Central memory CD4-positive, alpha-beta T cell (primary cell): Measurements from ENCODE around the gene SPG21.
A peak's percentile ranks its signal among the peaks of the same experiment; 100 is the strongest.
"Not testable (repeated sequence)": the region's sequence is repeated elsewhere in the genome, so short reads cannot be mapped to it uniquely, and the experiment has no call there.

ENCODE experiments used
- DNase-seq: peaks from one replicate; pipeline ENCODE4 v3.0.0; 2022
- total RNA-seq, 3 experiments: gene quantifications; one replicate each; lab custom pipeline; 2026; lab: John Stamatoyannopoulos, UW

The SPG21 gene, protein sequence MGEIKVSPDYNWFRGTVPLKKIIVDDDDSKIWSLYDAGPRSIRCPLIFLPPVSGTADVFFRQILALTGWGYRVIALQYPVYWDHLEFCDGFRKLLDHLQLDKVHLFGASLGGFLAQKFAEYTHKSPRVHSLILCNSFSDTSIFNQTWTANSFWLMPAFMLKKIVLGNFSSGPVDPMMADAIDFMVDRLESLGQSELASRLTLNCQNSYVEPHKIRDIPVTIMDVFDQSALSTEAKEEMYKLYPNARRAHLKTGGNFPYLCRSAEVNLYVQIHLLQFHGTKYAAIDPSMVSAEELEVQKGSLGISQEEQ
- 38.0 to 72.9 (median 62.0) reads per million in 3 experiments for total RNA-seq

DNA sequence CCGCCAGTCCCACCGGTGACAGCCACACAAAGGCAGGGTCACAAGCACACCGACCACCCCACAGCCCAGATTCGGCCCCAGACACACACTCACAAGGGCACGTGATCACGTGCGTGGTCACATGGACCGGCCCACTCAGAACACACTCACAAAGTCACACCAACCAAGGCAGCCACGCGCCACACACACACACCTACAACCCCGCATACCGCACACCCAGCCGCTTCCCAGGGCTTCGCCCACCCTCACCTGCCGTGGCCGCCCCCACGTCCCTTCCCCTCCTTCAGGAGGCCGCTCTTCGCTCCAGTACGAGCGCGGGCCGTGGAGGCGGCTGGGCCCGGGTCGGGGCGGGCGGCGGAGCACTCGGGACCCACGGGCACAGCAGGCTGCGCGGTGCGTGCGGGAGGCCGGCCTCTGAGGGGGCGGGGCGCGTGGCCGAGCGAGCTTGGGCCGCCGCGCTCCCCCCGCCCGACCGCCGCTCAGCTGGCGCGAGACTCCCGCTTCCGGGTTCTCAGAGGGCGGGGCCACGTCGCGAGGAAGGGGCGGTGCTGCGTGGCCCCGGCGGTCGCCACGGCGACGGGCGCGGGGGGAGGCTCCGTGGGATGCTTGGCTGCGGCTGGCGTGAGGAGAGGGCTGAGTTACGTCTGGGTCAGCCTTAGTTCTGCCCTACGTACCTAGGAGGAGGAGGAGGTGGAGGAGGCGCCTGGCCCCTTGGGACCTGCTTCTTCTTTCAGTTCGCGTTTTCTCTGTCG lies at the start of gene SPG21:
Gene SPG21, minus strand, starts transcription at position 499 of the 752 bp plus-strand sequence. CDS start 6,345 bp downstream, outside the sequence.
- peak; percentile 86 for DNase-seq

DNA sequence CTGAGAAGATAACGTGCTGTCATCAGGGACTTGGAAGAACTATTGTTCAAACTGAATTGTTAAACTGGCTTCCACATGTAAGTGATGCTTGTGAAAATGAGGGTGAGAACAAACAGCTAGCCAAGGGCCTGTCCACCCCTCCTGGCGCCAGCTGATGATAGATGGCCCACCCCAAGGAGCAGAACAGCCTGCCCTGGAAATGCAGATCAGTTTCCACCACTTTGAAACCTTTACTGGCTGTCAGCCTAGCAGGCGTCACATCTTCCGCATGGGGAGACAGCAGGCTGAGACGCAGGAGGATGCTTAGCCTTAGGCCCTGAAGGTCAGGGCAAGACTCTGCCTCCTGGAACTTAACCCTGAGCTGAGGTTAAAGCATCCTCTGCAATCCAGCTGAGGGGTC lies 49.1 kb upstream of the SPG21 start:
- DNase-seq = no peak

DNA sequence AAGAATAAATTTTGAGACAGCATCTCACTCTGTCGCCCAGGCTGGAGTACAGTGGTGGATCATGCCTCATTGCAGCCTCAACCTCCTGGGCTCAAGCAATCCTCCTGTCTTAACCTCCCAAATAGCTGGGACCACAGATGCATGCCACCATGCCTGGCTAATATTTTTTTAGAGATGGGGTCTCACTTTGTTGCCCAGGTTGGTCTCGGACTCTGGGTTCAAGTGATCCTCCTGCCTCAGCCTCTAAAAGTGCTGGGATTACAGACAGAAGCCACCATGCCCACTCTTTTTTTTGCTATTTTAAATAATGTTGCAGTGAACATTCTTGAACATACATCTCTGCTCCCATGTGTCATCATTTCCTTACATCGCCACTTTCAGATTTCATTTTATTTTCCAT lies 48.7 kb upstream of the SPG21 start:
- DNase-seq = no peak

DNA sequence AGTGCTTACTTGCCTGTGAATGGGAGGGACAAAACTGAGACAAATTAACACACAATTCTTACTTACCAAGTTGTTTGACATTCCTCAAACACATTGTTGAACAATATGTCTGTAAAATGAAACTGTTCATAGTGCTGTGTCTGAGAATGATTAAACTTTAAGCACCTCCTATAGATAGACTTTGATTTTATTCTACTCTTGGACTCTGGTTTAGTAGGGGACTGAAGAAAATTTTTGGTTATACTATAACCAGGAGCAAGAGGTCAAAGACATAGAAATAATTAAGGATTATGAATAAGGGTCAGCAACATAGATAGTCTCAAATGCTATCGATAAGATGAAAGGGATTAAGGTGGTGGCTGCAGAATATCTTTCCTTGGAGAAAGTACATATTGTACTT lies 47.6 kb upstream of the SPG21 start:
- no peak for DNase-seq

DNA sequence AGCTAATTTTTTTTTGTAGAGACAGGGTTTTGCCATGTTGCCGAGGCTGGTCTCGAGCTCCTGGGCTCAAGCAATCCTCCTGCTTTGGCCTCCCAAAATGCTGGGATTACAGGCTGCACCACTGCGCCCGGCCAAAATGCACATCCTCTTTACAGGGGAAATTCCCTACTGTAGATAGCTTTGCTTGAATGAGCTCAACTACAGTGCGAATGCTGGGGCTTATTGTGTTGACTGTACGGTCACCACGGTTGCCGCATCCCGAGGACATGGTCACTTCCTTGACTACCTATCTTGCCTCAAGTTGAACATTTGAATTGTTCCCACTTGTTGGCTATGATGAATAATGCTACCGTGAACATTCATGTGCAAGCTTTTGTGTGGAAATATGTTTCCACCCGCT lies 45.0 kb upstream of the SPG21 start:
- DNase-seq = no peak

DNA sequence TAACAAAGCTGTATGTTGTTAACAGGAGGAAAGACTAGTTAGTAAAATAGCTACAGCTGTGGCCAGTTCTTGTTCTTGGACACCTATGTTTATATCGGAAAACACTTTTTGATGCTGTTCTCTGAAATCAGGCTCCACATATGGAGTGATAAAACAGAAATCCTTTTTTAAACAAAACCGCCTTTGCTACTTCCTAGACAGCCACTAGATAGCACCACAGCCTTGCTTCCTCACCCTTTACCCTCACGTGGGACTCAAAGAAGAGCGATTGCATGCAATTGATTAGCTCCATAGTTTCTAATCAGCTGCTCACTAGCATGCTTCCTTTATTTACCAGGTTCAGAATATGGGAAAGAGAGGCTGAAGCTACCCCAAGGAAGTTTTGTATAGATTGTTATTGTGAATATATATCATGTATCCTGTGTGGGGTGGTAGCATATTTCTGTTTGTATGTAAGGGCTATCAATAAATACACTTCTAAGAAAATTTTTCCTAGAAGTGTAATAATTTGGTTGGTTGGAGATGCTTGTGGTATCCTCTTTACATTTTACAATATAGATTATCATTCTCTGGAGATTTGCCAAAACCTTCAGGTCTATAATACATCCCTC lies 44.0 kb upstream of the SPG21 start:
- peak; percentile 34 for DNase-seq

DNA sequence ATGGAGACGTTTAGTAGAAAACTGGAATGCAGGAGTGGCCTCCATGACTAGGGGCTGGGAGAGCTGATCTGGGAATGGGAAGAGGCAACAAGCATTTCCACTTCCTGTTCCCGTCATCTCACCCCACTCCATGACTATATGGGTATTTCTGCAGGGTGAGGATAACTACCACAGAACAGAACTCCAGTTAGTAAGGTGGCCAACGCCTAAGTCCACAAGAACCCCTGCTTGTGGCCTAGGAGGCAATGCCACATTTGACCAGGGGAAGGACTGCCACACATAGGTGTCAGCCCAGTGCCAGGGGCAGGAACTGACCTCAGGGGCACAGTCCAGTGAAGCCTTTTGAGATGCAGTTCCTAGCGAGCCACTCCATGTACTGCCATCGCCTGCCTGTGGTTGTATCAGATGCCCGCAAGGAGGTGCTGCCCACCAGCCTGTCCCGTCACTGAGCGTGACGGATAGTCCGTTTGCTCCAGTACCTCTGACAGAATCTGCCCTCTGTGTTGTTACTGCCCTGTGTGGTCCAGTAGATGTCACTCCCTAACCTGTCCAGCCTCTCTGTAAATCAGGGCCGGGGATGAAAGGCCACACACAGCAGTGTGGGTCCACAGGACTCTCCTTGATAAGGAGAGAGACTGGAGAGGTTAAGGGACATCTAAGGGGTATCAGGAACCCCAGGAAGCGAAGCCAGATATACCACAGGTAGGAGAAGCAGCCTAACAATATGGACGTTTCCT lies 43.3 kb upstream of the SPG21 start:
- DNase-seq = peak; percentile 6

DNA sequence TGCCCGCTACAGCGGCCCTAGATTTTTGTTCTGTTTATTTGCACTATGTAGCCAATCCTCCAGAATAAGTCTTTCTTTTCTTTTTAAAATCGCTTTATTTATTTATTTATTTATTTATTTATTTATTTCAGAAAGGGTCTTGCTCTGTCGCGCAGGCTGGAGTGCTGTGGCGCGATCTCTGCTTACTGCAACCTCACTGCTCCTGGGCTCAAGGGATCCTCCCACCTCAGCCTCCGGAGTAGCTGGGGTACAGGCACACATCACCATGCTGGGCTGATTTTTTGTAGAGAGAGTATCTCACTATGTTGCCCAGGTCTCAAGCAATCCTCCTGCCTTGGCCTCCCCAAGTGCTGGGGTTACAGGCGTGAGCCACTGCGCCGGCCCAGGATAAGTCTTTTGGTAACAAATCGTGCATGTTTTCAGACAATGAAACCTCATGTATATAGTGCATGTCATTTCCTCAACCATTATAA lies 40.1 kb upstream of the SPG21 start:
- DNase-seq = no peak

DNA sequence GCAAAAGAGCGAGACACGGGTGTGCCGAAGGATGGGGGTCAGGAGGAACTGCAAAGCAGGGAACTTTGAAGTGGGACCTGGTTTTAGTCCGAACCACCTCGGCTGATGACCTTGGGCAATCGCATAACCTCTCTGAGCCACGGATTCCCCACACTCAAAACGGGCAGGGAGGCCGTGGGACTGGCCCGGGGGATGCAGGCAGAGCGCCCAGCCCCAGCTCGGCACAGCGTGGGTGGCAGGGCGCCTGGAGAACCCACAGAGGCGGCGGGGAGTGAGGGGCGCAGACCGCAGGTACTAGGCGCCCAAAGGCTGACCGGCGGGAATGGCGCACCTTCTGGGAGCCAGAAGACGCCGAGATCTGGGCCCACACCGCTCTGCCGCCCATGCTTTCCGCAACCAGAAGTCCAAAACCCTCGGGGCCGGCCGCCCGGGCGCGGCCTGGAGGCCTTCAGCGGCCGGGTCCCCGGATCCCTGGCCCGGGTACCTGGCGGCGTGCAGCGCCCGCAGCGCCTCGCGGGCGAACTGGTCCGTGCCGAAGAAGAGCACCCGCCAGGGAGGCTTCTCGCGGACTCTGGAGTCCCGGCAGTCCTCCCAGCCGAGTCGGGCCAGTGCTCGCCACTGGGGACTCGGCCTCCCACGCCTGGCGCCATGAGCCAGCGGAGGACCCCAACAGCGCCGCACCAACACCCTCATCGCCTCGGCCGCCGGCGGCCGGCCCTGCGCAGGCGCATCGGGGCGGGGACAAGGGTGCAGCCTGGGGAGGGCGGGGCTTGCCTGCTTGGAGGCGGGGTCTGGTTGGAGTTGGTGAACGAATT lies 39.4 kb upstream of the SPG21 start, which contains the start of gene MTFMT:
Gene MTFMT, minus strand, starts transcription at position 719 of the 815 bp plus-strand sequence. Its CDS starts 26 bp downstream, at position 693.
- peak; percentile 78 for DNase-seq

DNA sequence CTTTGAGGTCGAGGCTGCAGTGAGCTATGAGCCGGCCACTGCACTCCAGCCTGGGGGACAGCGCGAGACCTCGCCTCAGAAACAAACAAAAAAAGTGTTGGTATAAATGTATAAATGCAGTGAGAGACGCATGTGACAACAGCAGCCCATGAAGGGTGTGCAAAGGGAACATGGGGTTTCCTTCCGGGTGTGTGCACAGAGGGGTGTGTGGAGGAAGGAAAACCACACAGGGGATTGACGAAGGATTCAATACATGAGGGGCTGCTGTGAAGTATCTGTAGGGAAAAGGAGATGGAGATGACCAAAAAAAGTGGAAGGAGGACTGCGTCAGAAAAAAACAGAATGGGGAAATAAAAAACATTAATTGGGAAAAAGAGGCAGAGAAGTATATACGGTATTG lies 38.6 kb upstream of the SPG21 start:
- DNase-seq = no peak

DNA sequence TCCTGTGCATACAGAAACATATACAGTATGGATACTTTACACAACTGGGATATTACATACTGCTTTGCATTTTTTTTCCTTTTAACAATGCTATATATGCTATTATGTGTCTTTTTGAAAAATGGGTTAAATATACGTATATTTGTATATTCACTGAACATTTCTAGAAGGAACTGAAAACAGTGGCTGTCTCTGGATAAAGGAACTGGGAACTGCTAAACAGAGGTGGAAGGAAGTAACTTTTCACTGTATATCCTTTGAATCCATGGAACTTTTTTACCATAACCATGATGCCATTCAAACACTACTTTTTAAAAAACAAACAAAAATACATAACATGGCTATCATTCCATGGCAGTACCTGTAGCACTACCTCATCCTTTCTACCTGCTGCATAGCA lies 37.9 kb upstream of the SPG21 start:
- no peak for DNase-seq

DNA sequence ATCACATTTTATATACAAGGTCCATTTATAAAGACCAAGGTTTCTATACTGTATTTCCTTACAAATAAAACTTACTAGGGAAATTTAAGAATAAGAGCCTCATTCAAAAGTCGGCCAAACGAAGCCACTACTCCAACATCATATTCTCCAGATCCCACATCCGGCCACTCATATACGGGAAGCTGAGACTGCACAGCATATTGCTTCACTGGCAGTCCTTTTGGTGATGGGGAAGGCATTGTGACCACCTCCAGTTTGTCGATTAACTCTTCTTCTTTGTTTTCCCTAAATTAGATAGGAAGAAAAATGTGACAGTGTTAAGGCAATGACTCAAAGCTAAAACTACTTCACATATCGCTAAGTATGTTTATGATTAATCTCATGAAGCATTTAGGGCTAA lies 37.0 kb upstream of the SPG21 start:
- DNase-seq = no peak

DNA sequence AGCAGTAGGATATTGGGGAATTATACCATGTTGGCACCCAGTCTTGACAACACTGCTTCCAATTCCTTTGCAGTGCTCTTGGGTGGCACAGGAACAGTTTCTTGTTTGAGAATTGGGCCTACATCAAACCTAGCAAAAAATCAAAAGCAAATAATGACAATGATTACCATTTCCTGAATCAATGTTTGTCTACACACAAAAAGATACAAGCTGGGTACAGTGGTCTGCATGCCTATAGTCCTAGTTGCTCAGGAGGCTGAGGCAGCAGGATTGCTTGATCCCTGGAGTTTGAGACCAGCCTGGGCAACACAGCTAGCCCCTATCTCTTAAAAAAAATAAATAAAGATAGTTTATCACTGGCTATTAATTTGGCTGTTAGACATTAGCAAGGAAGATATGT lies 31.8 kb upstream of the SPG21 start:
- DNase-seq = no peak

DNA sequence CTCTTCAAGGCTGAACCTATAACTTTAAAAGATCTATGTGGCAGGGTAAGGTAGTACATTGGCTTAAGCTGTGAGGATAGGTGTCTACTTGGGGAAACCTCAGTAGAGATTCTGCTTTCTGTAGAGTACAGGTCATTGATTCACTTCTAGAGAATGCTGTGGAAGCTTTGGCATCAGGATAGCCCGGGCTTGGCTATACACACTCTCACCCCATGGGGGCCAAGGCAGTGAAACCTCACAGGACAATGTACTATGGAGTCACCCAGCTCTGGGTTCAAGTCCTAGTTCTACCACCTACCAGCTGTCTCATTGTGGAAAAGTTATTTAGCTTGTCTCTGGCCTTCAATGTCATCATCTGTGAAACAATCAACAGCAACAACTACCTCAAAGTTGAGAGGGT lies 30.7 kb upstream of the SPG21 start:
- DNase-seq = no peak

DNA sequence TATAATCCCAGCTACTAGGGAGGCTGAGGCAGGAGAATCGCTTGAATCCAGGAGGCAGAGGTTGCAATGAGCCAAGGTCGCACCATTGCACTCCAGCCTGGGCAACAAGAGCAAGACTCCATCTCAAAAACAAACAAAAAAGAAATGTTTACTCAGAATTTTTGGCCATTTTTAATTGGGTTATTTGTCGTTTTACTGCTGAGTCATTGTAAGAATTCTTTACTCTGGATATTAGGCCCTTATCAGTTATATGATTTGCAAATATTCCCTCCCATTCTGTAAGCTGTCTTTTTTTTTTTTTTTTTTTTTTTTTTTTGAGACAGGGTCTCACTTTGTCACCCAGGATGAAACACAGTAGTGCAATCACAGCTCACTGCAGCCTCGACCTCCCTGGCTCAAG lies 21.5 kb upstream of the SPG21 start:
- DNase-seq = not testable (repeated sequence)

DNA sequence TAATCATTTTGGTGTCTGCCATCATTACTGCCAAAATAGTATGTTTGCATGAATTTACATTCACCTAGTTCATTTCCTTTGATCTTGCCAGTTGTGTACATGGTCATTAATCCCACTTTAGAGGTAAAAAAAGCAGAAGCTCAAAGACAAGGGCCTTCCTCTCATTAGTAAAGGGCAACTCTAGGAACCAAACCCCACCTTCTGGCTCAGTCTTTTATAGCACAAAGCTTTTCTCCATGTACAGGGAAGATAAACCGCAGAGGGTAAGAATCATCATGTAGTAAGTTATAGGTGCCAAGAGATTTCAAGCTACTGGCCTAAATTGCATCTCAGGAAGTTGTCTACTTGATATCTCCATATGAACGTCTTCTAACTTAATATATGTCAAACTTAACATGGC lies 19.3 kb upstream of the SPG21 start:
- no peak for DNase-seq

DNA sequence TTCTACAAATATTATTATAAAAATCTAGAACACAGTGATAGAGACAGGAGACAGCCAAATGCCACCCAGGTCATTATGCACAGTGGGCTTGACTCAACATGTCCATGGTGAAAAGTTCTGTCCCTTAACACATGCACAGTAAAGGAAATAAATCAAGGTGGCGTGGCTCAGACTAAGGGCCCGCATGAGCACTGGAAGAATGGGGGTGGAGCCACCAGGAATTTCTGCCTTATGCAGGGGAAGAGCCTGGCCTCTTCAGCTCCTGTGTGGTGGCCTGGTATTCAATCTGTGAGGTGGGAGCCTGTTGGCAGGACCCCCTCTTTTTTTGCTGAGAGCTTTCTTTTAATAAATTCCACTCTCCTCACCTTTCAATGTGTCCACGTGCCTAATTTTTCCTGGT lies 17.2 kb upstream of the SPG21 start:
- DNase-seq = no peak

DNA sequence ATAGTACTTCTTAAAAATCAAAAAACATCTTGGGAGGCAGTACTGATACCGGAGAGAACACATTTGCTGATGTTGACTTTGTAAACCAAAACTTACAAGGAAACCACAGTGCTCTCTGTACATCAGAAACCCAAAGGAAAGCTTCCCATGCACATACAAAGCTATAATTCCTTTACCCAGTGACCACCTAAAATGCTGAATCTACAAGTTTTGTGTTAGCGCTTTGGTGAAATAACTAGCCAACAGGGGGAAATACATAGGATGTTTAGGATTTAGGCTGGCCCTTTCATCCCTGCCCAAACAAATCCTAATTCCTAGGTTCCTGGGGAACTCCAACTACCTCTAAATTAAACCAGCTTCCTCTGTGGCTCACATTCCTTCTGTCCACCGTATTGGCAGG lies 15.3 kb upstream of the SPG21 start:
- no peak for DNase-seq

DNA sequence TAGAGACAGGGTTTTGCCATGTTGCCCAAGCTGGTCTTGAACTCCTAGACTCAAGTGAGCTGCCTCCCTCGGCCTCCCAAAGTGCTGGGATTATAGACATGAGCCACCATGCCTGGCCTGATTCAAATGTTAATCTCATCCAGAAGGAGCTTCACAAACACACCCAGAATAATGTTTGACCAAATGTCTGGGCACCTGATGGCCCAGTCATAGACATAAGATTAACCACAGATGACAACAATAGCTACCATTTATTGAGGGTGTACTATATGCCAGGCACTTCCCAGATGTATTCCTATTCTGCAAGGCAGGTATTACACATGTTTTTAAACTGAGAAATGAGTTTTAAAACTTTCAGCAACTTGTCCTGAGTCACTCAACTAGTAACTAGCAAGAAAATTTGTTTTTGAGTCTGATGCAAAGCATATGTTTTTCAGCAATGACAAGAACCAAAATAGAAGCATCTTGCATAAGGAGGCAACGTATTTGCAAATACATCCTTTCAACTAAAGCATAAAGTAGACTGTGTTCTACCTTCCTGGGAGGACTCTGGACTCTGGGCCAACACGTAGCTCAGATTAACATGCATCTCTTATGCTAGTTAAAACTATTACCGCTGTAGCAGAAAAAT lies 8.1 kb upstream of the SPG21 start:
- DNase-seq = no peak

DNA sequence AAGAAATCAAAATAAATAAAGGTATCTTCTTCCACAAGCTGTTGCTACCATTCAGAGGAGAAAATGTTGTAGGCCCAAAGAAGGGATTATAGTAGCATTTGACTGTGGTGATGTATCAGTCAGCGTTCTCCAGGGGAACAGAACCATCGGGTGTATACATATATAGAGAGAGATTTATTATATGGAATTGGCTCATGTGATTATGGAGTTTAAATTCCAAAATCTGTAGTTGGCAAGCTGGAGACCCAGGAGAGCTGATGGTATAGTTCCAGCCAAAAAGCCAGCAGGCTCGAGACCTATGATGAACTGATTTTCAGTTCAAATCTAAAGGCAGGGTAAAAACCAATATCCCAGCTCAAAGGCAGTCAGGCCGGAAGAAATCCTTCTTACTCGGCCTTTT lies 7.4 kb upstream of the SPG21 start:
- DNase-seq = no peak

DNA sequence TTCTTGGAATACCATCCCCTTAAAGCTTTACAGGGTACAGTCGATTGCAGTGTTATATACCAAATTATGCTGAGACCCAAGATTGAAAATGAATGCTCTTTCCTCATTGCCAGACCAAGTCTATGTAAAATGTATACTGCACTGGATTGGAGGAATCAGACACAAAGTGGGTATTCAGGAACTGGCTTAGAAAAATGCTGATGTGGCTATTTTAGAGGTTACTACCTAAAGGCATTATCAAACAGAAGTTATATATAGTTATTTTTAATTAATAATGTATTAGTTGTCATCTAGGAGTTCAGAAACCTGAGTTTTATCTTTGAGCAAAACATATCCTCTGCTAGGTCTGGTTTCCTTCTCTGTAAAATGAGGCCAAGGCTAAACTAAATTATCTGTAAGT lies 3.6 kb upstream of the SPG21 start:
- no peak for DNase-seq
